SIG-M5 treated with dmso at 0.1 percent for 504 hours (cell line): ENCODE measurements around the gene ANAPC7.
"Not testable (repeated sequence)": the region's sequence is repeated elsewhere in the genome, so short reads cannot be mapped to it uniquely, and the experiment has no call there.

Source experiments
- DNase-seq: peaks from one replicate; lab custom pipeline; 2025; ENCODE audit not compliant: unreplicated experiment; lab: John Stamatoyannopoulos, UW

The ANAPC7 gene

GRCh38 chr12:110378131-110378790, 25.2 kb downstream of the ANAPC7 start:
- not testable (repeated sequence) for DNase-seq

GRCh38 chr12:110373962-110374611, 29.4 kb downstream of the ANAPC7 start:
- no peak for DNase-seq

- DNase-seq = no peak
These were observed 30.1 kb downstream of the ANAPC7 start for GRCh38 chr12:110373425-110373824.

- DNase-seq = no peak
These were observed 30.5 kb downstream of the ANAPC7 start for GRCh38 chr12:110373025-110373424.

- no peak for DNase-seq
These were observed 31.5 kb downstream of the ANAPC7 start for GRCh38 chr12:110372056-110372425.

GRCh38 chr12:110371408-110372055, 32.0 kb downstream of the ANAPC7 start:
- no peak for DNase-seq

GRCh38 chr12:110370732-110371231, 32.7 kb downstream of the ANAPC7 start:
- no peak for DNase-seq

- DNase-seq = no peak
These were observed 33.5 kb downstream of the ANAPC7 start for GRCh38 chr12:110369992-110370391.

GRCh38 chr12:110367181-110367864, 36.2 kb downstream of the ANAPC7 start:
- DNase-seq = no peak

- no peak for DNase-seq
These were observed 37.0 kb downstream of the ANAPC7 start for GRCh38 chr12:110366321-110367142.

- DNase-seq = no peak
These were observed 37.8 kb downstream of the ANAPC7 start for GRCh38 chr12:110365489-110366320.

- no peak for DNase-seq
These were observed 42.3 kb downstream of the ANAPC7 start for GRCh38 chr12:110361216-110361615.

GRCh38 chr12:110358384-110359097, 45.0 kb downstream of the ANAPC7 start:
- DNase-seq = peak; percentile 55

- peak; percentile 24 for DNase-seq
These were observed 48.4 kb downstream of the ANAPC7 start for GRCh38 chr12:110355073-110355472.

GRCh38 chr12:110354172-110354780, 49.2 kb downstream of the ANAPC7 start:
- no peak for DNase-seq

GRCh38 chr12:110353211-110353965, 50.1 kb downstream of the ANAPC7 start:
- no peak for DNase-seq

GRCh38 chr12:110352401-110352800, 51.1 kb downstream of the ANAPC7 start:
- DNase-seq = no peak

- no peak for DNase-seq
These were observed 52.4 kb downstream of the ANAPC7 start for GRCh38 chr12:110351119-110351518.
